Heart left ventricle (tissue), 16 donors: ENCODE data around the gene PMM2. TPM values are rescaled to one million over a fixed set of nuclear protein-coding genes. Genes with fewer than 3 reads are reported as not detected.

Source experiments
- ATAC-seq, 4 donors: fragments of 200-7000 bp; cut with Tn5 transposase; one replicate each; pipeline ENCODE4 v1.9.1; 2020 to 2022; ENCODE audit warnings: moderate library complexity in 4 of 4, mild to moderate bottlenecking in 3 of 4, moderate number of reproducible peaks in 1 of 4
- DNase-seq, 5 donors: peaks; one replicate each; pipeline ENCODE4 v3.0.0-alpha.2; 2020
- H3K27ac ChIP-seq, 12 donors: fragments of 200-600 bp; sonication (generic) in 4 of 12; one replicate each; pipeline versions ENCODE4 v1.5.0 to v1.8.0; 2016 to 2022; ENCODE audit warnings: mild to moderate bottlenecking in 2 of 12
- H3K27me3 ChIP-seq, 9 donors: fragments of 200-600 bp; sonication (generic) in 2 of 9; one replicate each; pipeline versions ENCODE4 v1.5.1 to v1.8.0; 2016 to 2022; ENCODE audit warnings: mild to moderate bottlenecking in 3 of 9
- H3K36me3 ChIP-seq, 9 donors: fragments of 200-600 bp; sonication (generic) in 2 of 9; one replicate each; pipeline versions ENCODE4 v1.5.0 to v1.8.0; 2018 to 2022; ENCODE audit warnings: mild to moderate bottlenecking in 2 of 9
- H3K4me1 ChIP-seq, 12 donors: fragments of 200-600 bp; sonication (generic) in 4 of 12; one replicate each; pipeline versions ENCODE4 v1.5.0 to v1.8.0; 2016 to 2022; ENCODE audit warnings: mild to moderate bottlenecking in 3 of 12
- H3K4me3 ChIP-seq, 12 donors: fragments of 200-600 bp; sonication (generic) in 4 of 12; one replicate each; pipeline versions ENCODE4 v1.5.0 to v1.8.0; 2017 to 2022; ENCODE audit warnings: mild to moderate bottlenecking in 9 of 12, moderate library complexity in 4 of 12
- H3K9me3 ChIP-seq, 12 donors: fragments of 200-600 bp; sonication (generic) in 4 of 12; one replicate each; pipeline versions ENCODE4 v1.5.0 to v1.8.0; 2016 to 2022; ENCODE audit warnings: mild to moderate bottlenecking in 1 of 12
- CTCF ChIP-seq, 12 donors: fragments of 200-600 bp; sonication (generic) in 4 of 12; IDR thresholded peaks; one replicate each; pipeline versions ENCODE4 v1.5.0 to v1.8.0; 2018 to 2022; ENCODE audit warnings: antibody characterized with exemption in 12 of 12, mild to moderate bottlenecking in 5 of 12
- POLR2A ChIP-seq, 2 donors: fragments of 450-650 bp; IDR thresholded peaks; one replicate each; pipeline ENCODE4 v1.6.1; 2017; ENCODE audit warnings: antibody characterized with exemption in 2 of 2, mild to moderate bottlenecking in 2 of 2, moderate library complexity in 2 of 2
- WGBS, 4 donors: extraction: QIAGEN DNeasy Blood & Tissue Kit in 2 of 4; methylation state at CpG; one replicate each; pipeline versions ENCODE4 v1.1.5 to v1.1.7; 2013 to 2018; 5-methylcytosine and 5-hydroxymethylcytosine counted together
- intact Hi-C, 10 donors: fragments of 100-400 bp; cut with DNase I; formaldehyde crosslinking; loops; one replicate each; pipeline versions ENCODE4 v1.11.1 to v1.14.2; 2022
- polyA plus RNA-seq, 2 donors: library from polyadenylated mRNA; stranded (reverse); fragments of 200-250 nt; gene quantifications; one replicate each; pipeline ENCODE4 v1.2.3, GENCODE V29; 2013
- total RNA-seq, 9 donors: library from RNA; depleted of rRNA in 2 of 9; stranded (reverse); fragments of >200 nt in 2 of 9; fragmentation: NEBNext Ultra II Directional in 3 of 9; extraction: Animal tissue kit (Norgen Biotek cat#: 25700) in 3 of 9; gene quantifications; one replicate each; pipeline versions ENCODE4 v1.1.0 to v1.2.4, GENCODE V29; 2016 to 2023
- donor health status: ischemic (EF 13 %, LVEDD 7.1; RV severe dilation, severe dysfunction).
- donor health status: healthy with polysubstance abuse.
- donor health status: DM: no; HTN: yes; CAD: no.
- donor health status: DM: no; HTN: no; CAD: no.
- donor health status: ischemic (EF 25% LVEDD 6.9; RV normal size, moderate dysfunction).
- donor health status: ischemic (EF 25% LVEDD 5.7; RV mildly dilated, moderate dysfunction).
- donor health status: healthy.
- donor health status: DM: yes; HTN: yes; CAD: no.
- donor health status: ischemic (EF 35%, LVEDD 5.7; RV mildly dilated, moderate dysfunction).
- donor health status: nonischemic (EF 11% LVEDD 7.7; RV severe dilation, severe dysfunction).
- donor health status: DM: yes; HTN: yes; CAD: no.
- donor health status: PGD.
- donor health status: ischemic (EF 29% LVEDD 5.4; RV normal size, mild dysfunction).
- donor health status: nonischemic (EF 23%, LVEDD 6.1; RV moderate dilation, normal function).

Gene PMM2
- total and polyA plus RNA-seq, 11 donors, result 9.8 to 29.4 (median 13.4) TPM

GRCh38 chr16:8862309-8863130 is 64.9 kb downstream of the PMM2 start:
- Histone ChIP-seq H3K4me3 (no peak overlapping the region), H3K4me1 (peaks cover 0 to 78% (median 55%) of the 10 kb centered on the region in 12 donors), H3K36me3 (peaks cover 0 to 17% (median 11%) of the 10 kb centered on the region in 9 donors), H3K9me3 (no peaks in the 10 kb centered on the region), H3K27me3 (no peaks in the 10 kb centered on the region), H3K27ac (peak overlapping the region in 11 of 12 donors; percentile 46 to 95 (median 84))
- ATAC-seq (peak in 1 of 4 donors; percentile 34), DNase-seq (peak in 1 of 5 donors; percentile 42)
- intact Hi-C loops, result no loop called here
- TF ChIP-seq POLR2A (IDR thresholded peaks at IDR 0.05) (no peak), CTCF (IDR thresholded peaks at IDR 0.05) (no peak)
- WGBS, 4 donors, result 68 to 76% (median 73%) methylated on average over 14 of the region's 14 CpGs

GRCh38 chr16:8863594-8864424 is 66.2 kb downstream of the PMM2 start:
- intact Hi-C loops, result no loop called here
- 60 to 78% (median 64%) methylated on average over 8 to 17 of the region's 17 CpGs for WGBS, 4 donors
- H3K27ac ChIP-seq, result peak overlapping the region in 11 of 12 donors; percentile 52 to 95 (median 90)
- H3K4me3 ChIP-seq, result peak overlapping the region in 3 of 12 donors; percentile 2 to 18 (median 13)
- DNase-seq (peak in 2 of 5 donors; percentile 66 to 67), ATAC-seq (peak in 3 of 4 donors; percentile 27 to 56 (median 32))
- no peaks in the 10 kb centered on the region for H3K9me3 ChIP-seq
- H3K4me1 ChIP-seq, result peaks cover 0 to 89% (median 58%) of the 10 kb centered on the region in 12 donors
- TF ChIP-seq POLR2A (IDR thresholded peaks at IDR 0.05), result no peak
- TF ChIP-seq CTCF (IDR thresholded peaks at IDR 0.05), result peak in 2 of 12 donors; percentile 14 to 23
- H3K27me3 ChIP-seq, result no peaks in the 10 kb centered on the region
- H3K36me3 ChIP-seq, result peaks cover 0 to 7% (median 2%) of the 10 kb centered on the region in 9 donors

- Histone ChIP-seq H3K36me3 (no peaks in the 10 kb centered on the region), H3K27me3 (no peaks in the 10 kb centered on the region), H3K4me3 (peak overlapping the region in 3 of 12 donors; percentile 2 to 30 (median 18)), H3K9me3 (no peaks in the 10 kb centered on the region), H3K27ac (peak overlapping the region in 11 of 12 donors; percentile 52 to 95 (median 90)), H3K4me1 (peaks cover 0 to 94% (median 64%) of the 10 kb centered on the region in 12 donors)
- 27 to 41% (median 35%) methylated on average over 13 of the region's 13 CpGs for WGBS, 4 donors
- TF ChIP-seq CTCF (IDR thresholded peaks at IDR 0.05) (no peak), POLR2A (IDR thresholded peaks at IDR 0.05) (no peak)
- intact Hi-C loops, result loop anchor here in 5 of 10 donors (5.0 kb wide), 1 partner anchor 67 kb away; the partner anchor contains the start of genes PMM2 (in 5 of the 5) and TMEM186 (in 5 of the 5)
- DNase-seq, result peak in 1 of 5 donors; percentile 57
- no peak for ATAC-seq
These were observed 67.0 kb downstream of the PMM2 start for GRCh38 chr16:8864480-8865110.
